NCI-H2081 treated with DMSO at 0.1 percent for 48 hours (cell line): ENCODE data around the gene CACNA2D2.

ENCODE experiments used
- DNase-seq: peaks from one replicate; lab custom pipeline; 2025; lab: John Stamatoyannopoulos, UW

Gene CACNA2D2

DNA sequence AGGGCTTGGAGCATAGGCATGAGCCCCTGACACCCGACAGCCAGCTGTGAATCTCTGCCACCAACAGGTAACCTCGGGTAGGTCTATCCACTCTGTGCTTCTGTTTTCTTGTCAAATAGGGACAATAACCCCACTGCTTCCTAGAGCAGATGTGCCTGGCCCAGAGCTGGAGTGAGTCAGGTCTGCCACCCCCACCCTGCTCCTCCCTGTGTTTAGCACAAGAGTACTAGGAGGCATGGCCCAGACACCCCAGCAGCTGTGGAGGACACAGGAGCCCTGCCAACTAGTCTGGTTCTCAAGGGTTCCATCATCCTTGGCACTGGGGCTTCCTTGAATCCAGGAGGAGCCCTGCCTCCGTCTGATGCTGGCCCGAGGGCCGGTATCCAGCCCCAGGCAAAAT is 110.4 kb downstream of the CACNA2D2 start:
- DNase-seq, result no peak

DNA sequence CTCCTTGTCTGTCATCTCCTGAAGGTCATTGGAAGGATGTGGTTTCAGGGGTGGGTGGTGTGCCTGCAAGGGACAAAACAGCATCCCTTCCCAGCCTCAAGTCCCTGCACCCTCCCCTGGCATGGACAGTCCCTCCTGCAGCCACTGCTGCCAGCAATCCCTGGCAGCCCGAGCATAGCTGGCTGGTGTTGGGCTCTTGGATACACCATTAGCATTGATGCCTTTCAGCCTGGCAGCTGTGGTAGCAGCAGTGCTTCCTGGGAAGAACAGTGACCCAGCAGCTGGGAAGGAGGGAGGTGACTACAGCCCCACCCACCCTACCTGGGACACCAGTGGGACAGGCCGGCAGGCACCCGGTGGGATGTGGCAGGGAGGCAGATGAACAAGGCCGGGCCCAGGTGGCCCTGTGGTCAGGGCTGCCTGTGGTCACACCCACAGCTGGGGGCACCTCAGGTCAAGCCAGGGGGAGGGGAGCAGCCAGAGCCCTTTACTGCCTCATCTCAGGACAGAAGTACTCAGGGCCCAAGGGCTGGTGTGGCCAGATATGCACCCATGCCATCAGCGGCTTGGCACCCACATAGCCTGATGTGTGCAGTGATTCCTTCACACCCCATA is 111.2 kb downstream of the CACNA2D2 start:
- DNase-seq, result no peak

DNA sequence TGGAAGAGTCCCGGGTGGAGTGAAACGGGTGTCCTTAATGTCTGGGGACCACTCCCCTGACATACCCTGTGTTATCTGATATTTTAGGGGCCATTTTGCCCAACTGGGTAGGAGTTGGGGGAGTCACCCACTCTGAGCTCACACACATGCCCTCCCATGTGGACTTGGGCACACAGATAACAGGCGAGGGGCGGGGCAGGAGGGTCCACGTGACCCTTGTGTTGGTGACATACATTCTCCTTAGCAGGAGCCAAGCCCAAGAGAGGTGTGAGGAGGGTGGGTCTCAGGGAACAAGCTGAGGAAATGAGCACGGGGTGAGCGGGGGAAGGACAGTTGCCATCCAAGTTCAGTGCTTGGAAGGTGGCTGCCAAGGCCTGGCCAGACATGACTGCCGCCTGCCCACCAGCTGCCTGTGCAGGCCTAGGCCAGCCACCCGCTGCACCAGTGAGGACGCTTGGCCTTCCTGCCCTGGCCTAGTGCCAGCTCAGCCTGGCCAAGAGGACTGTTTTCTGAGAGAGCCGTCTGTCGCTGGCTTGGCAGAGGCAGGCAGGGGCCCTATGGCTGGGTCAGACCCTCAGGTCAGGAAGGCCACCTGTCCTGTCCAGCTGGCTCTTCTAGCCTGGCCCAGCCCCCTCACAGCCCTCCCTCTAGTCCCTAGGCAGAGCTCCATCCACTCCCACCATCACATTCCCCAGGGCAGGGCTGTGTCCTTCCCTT is 112.8 kb downstream of the CACNA2D2 start:
- DNase-seq, result no peak

DNA sequence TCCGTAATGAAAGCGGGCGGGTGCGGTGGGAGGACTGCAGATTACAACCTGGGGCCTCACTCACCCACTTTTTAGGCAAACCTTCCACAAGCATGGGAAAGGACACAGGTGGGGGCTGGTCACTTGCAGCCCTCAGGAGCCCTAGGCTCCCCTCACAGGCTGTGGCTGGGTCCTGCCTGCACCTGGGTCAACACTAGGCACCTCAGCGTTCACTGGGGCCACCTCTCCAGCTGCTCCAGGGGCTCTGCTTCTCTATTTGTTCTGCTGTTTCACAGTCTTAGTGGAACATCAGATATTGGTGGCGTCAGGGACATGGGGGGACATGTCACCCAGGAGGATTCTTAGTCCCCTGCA is 114.0 kb downstream of the CACNA2D2 start:
- no peak for DNase-seq

DNA sequence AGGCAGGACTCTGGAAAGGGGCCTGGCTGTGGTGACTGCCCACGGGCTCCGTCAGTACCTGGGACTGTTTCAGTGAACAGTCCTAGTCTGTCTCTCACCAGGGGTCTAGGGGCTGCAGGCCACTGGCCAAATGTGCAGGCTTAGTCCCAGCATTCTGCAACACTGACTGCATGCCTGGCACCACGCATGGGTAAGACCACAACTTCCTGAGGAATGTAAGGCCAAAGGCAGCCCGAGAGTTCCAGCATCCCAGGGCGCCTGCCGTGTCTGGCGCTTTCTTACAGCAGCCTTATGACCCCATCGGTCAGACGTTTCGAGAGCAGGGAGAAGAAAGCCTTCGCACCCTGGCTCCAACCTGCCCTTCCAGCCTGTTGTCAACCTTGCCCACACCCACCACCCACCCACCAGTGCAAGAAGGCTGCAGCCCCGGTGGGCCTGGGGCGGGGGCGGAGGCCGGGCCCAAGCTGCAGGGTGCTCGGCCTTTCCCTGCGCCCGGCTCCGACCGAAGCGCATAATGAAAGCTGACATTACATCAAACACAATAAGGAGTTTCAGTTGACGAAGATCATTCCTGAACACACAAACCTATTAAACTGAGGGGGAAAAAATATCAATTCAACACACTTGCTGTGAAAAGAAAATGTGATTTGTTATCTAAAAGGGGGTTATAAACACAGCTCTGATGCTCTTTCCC is 114.6 kb downstream of the CACNA2D2 start:
- no peak for DNase-seq

DNA sequence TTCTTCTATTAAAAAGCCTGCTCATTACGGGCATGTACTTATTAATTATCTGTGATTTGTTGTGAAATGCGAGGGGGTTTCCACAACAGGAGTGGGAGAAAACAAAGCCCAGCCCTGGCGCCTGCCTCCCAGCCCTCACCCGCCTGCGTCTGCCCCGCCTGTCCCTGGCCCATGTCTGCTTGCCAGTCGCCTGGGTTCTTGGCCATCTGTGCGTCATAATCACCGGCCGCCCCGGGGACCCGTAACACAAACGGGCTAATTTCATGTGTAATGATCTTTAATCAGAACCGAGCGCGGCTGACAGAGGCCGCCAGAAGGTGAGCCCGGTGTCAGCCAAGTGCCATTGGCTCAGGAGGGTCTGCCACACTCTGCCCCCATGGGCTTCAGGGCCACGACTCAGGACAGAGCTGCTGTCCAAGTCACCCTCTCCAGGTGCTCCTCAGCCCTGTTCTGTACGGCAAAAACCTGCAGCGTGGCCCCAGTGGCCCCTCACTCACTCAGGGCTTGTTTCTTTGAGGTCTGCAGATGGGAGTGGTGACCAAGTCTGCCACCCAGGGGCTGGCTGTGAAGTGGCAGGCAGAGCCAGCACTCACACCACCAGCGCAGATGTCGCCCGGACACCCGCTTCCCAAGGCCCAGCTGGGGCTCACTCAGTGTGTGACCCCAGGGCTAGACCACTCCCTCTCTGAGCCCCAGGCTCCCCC is 115.3 kb downstream of the CACNA2D2 start:
- DNase-seq, result no peak

DNA sequence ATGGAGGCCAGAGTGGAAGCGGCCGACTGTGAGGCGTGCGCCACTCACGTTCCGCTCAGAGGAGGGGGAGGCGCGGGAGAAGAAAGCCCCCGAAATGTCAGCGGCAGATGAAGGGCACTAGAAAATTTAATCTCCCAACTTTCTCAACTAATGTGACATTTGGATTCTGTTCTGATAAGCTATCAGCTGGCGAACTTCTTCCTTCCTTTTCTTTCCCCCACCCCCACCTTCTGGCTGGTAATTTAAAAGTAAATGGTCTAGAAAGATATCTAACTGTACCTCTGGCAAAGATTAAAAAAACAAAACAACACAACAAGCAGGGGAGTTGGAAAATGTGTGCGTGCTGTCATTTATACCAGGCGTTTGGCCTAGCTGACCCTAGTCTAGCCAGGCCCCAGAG is 117.7 kb downstream of the CACNA2D2 start:
- no peak for DNase-seq

DNA sequence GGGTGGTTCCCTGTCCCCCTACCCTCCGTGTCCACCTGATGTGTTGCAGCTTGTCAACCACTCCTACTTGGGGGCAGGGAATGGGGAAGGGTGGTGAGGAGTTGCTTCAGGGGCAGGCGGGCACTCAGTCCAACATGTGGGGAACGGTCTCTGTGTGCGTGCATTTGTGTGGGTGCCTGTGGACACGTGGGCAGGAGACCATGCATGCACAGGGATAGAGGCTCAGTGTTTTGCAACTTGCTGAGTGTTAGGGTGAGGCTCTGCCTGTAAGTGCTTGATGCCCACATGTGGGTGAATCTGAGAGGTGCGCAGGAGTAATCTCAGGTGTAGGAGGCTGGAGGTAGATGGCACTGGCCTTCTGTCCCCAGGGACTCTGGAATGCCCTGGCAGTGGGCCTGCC is 119.7 kb downstream of the CACNA2D2 start:
- DNase-seq, result no peak

DNA sequence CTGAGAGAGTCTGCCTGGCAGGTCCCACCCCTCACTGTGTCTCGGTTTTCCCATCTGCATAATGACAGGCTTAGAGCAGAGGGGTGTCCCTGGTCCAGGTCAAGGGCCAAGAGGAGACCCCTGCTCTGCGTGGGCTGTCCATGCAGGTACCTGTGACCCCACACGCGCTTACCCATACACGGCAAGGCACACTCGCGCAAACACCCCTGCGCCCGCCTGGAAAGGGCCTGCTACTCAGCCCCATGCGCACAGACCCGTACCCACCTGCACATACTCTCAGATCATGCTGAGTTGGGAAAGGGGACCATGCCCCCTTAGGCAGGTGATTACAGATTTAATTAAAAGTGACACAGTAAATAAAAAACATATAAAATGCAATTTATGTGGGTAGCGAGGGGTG is 120.7 kb downstream of the CACNA2D2 start:
- no peak for DNase-seq

DNA sequence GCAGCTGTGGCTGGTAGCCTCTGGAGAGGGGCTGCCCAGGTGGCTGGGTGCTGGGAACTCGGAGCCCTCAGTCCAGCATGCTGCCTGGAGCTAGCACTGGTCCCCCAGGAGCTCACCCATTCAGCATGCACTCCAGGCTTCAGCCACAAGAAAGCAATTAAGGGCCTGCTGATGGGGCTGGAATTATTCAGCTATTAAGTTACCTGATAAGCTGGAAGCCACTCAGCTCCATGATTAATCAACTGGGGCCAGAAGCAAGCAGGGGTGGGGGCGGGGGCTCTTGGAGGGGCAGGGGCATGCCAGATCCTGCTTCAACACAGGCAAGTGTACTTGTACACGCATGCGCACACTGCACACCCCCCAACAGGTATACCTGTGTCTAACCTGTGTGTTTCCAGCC is 122.1 kb downstream of the CACNA2D2 start:
- DNase-seq, result no peak

DNA sequence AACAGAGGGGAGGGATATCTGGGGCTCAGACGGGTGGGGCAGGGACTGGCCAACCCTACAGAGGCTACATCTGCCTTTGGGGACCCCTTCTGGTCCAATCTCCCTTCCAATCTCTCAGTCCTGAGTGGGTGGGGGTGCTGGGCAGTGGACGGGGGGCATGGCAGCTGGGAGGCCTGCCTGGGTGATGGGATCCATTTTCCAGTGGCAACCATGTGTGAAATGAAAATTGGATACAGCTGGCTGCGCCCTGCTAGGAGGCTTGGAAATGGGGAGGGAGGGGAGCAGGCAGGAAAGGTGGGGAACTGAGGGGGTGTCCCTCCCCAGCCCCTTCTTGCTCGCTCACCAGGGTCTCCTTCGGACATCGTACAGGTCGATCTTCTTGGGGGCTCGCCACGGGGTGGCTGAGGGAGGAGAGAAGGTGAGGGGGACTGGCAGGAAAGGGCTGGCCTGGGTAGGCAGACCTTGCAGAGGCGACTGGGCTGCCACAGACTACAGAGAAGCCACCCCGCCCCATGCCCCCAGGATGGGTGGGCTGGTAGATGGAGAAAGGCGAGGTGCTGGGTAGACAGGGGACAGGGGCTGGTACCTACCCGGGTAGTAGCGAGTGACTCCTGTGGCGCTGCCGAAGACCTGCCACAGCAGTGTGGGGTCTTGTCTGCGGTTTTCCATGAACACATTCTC is 122.9 kb downstream of the CACNA2D2 start:
- DNase-seq, result no peak

DNA sequence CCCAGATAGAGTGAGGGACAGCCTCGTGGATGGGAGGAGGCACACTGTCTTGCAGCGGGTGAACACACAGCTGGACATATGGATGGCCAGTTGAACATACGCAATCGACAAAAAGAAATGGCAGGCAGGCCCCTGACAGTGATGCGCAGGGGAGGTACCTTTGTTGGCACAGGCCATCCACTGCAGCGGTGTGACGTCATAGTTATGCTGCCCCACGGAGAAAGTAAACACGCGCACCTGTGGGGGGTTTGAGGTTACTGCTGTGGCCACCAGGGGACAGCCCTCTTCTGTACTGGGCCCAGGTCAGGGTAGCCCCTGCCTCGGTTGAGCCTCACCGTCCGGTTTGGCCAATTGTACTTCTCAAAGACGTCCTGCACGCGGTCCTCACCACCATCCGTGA is 124.7 kb downstream of the CACNA2D2 start:
- no peak for DNase-seq

DNA sequence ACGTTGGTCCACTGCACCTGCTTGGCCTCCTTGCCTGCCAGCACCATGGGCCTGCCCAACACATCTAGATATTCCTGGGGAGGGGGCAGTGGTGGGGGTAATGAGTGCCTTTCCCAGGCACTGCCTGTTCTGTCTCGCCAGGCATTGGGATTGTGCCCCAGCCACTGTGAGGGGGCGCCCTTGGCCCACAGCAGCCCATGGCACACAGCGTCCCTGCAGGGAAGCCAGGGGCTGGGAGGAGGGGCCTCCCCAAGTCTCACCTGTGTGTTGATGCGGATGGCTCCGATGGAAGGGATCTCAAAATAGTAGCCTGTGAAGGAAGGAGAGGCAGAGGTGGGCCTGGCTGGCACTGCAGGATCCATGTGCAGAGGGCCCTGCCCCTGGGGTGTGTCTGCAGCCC is 125.4 kb downstream of the CACNA2D2 start:
- no peak for DNase-seq

DNA sequence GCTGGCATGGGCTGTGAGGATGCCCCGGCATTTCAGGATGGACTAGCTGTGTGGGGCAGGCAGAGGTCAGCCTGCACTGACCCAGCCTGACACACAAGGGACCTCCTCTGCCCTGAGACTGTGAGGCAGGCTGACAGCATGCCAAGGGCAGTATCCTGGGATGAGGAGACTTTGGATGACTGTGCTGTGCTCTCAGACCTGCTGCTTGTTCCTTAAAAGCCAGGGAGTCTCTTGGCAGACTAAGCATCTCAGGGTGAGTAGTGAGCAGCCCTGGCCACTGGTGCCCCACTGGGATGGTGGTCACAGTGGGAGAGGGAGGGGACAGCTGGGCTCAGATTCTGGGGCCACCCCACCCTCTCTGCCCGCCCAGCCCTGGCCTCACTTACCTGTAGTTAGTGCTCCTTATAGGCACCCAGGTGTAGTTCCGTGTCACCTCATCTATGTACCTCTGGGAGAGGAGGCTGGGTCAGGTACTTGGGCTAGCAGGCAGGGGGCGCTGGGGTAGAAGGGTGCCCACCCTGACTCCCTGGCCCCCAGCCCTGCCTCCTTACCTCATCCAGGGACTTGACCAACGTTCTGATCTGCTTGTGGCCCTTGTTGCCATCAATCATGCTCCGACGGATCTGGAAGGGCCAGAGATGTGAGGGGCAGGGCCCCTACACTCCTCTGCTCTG is 128.0 kb downstream of the CACNA2D2 start:
- no peak for DNase-seq

DNA sequence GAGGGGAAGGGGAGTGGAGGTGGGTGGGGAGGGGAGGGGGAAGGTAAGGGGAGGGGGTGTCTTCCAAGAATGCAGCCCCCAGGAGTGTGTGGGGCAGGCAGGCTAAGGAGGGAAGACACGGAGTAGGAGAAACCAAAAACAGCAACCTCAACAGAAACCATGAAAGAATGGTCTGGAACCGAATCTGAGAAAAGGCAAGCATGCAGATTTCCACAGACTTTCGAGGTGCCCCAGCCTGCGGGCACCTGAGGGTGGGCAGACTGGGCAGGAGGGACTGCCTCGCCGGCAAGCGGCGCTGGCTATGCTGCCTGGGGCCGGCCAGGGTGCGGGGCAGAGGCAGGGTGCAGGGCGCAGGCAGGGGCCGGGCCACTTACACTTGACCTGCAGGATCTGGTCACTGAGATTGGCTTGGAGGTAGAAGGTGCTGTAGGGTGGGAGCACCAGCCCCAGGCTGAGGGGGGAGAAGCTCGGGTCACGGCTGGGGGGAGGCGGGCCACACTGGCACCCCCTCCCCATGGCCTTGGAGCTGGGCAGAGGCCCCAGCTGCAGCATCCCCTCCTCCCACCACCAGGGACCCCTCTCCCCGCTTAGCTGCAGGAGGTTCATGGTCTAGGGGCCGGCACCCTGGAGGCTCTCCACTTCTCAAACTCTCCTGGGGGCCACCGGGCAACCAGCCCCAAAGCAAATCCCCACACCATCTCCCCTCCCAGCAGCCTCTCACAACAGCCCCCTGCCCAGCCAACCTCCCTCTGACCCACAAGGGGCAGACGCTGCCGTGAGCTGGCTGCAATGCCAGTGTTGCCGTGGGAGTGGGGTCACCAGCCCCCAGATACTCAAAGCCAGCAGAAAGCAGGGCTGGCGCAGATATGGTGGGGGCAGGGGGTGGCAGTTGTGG is 128.8 kb downstream of the CACNA2D2 start:
- no peak for DNase-seq

DNA sequence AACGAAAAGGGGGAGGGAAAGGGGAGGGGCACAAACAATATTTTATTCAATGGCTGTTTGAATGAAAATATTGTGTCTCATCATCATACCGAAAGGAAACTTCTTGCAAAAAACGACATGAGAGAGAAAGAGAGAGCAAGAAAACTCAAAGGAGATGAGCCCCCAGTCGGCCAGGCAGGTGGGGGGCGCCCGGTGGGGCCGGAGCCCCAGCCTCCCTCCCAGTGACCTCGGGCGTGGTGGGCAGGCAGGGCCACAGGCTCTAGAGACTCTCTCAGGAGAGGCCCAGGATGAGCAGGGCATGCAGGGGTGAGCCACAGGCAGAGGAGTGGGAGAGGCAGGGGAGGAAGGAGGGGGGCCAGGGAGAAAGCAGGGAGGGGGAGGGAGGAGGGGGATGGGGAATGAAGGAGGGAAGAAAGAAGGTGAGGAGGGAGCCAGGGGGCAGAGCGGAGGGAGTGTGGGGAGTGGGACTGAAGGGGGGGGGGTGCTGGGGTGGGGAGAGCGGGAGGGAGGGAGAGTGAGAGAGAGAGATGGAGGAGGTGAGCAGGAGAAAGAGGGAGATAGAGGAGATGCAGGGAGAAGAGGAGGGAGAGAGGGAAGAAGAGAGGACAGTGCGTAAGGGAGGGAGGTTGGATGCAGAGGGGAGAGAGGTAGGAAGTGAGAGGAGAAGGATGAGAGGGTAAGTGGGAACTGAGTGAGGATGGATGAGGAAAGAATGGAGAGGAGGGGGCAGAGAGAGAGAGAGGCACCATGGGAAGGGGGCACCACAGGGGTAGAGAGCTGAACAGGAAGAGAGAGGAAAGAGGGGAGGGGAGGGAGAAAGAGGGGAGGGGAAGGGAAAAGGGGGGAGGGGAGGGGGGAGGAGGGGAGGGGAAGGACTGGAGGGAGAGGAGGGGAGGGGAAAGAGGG is 130.0 kb downstream of the CACNA2D2 start:
- DNase-seq, result no peak

DNA sequence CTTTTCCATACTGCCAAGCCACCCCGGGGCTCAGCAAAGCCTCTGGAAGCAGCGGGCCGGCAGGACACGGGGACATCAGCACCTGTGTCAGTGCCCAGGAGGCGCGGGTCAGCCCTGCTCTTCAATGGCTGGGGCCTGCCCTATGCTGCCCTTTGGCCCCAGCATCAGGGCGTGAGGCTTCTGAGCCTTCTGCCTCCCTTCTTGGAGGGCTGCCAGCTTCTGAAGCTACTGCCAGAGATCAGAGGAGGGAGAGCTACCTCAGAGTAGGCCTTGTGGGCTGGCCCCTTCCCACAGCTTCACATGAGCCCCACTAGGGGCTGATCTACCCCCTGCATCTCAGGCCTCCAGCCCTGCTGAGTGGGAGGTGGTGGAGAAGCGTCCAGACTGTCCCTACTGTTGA is 131.1 kb downstream of the CACNA2D2 start:
- DNase-seq, result no peak

DNA sequence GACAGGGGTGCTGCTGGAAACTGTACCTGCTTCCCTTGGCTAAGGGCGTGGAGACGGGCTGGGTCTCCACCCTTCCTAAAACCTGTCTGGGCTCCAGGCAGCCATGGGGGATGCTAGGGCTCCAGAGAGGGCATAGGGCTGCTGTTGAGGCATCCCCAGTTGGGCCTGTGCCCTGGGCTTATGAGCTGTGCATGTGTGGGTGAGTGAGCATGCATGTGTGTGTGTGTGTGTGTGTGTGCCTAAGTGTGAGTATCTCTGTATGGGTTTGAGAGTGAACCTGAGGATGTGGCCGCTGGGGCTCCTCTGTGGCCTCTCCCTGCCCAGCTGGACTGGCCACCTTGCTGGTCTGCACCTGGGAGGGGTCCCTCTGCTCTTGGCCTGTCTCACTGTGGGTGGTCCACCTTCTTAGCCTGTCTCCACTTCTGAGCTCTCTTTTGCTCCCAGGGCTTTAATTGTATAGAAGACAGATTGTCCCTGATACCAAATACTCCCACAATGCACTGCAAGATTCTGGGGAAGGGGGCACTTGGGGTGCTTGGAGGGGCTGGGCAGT is 132.2 kb downstream of the CACNA2D2 start:
- no peak for DNase-seq

DNA sequence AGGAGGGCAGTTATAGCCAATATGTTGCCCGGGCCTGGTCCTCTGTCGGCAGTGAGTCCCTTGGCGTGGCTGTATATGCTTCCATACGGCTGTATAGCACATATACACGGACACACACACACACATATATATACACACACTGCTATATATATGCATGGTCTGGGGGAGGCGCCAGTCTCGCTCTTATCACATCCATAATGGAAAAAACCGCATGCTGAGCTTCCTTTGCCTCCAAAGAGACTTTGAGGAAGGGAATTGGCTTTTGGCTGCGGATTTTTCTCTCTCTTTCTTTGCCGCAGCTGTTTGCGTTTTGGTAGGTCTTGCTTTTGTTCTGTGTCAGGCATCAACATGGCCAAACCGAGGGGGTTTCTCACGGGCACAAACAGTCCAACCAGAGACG is 132.8 kb downstream of the CACNA2D2 start:
- DNase-seq, result no peak
